Measurements from ENCODE around the gene C14orf39.

Gene C14orf39

GRCh38 chr14:60430276-60430675, 55.6 kb downstream of the C14orf39 start:
- CTCF ChIA-PET = no interaction called here

GRCh38 chr14:60420050-60420449, 65.8 kb downstream of the C14orf39 start:
- no peak overlapping the region for H3K27ac ChIP-seq (ENCODE audit: extremely low read depth, low read depth, low read length)
- no peak overlapping the region for H3K4me3 ChIP-seq (ENCODE audit: low read depth, low read length)
- ChIA-PET POLR2A (no interaction called here), CTCF (no interaction called here)
- H3K4me1 ChIP-seq (ENCODE audit: control insufficient read depth, insufficient read depth, low read length) = no peaks in the 10 kb centered on the region
- no peaks in the 10 kb centered on the region for H3K9me3 ChIP-seq (ENCODE audit: control insufficient read depth, insufficient read depth, low read depth, low read length)
- no peaks in the 10 kb centered on the region for H3K36me3 ChIP-seq (ENCODE audit: control insufficient read depth in 2 of 2, insufficient read depth in 1 of 2, low read length in 2 of 2)
- no peak for TF ChIP-seq ZNF518A (tag by site-specific recombination; conservative IDR thresholded peaks at IDR 0.05; ENCODE audit: low read depth)
- TF ChIP-seq ZNF302 (tag by site-specific recombination; IDR thresholded peaks at IDR 0.05; ENCODE audit: low read depth) = no peak
- no peak for TF ChIP-seq ZNF391 (tag by site-specific recombination; IDR thresholded peaks at IDR 0.05; ENCODE audit: borderline replicate concordance, low read depth)
- no peak for TF ChIP-seq ZNF664 (tag by site-specific recombination; IDR thresholded peaks at IDR 0.05)
- no peak for TF ChIP-seq ZIC2 (tag by site-specific recombination; IDR thresholded peaks at IDR 0.05)
- TF ChIP-seq ZNF639 (tag by site-specific recombination; IDR thresholded peaks at IDR 0.05) = no peak
- no peak for TF ChIP-seq EGR2 (tag by site-specific recombination; IDR thresholded peaks at IDR 0.05; ENCODE audit: low read depth)
- no peak for TF ChIP-seq ZNF843 (tag by site-specific recombination; IDR thresholded peaks at IDR 0.05)
- no peak for TF ChIP-seq KLF10 (tag by site-specific recombination; IDR thresholded peaks at IDR 0.05)

More at GRCh38 chr14:60430276-60430675, 55.6 kb downstream of the C14orf39 start:
- no peak overlapping the region for H3K27ac ChIP-seq (ENCODE audit: extremely low read depth, low read depth, low read length)
- H3K4me1 ChIP-seq (ENCODE audit: control insufficient read depth, insufficient read depth, low read length) = no peaks in the 10 kb centered on the region
- no peaks in the 10 kb centered on the region for H3K36me3 ChIP-seq (ENCODE audit: control insufficient read depth in 2 of 2, insufficient read depth in 1 of 2, low read length in 2 of 2)
- POLR2A ChIA-PET = no interaction called here
- H3K4me3 ChIP-seq (ENCODE audit: low read depth, low read length) = no peak overlapping the region
- no peak for TF ChIP-seq ZNF530 (tag by site-specific recombination; IDR thresholded peaks at IDR 0.05; ENCODE audit: low read depth)
- TF ChIP-seq ZNF10 (tag by site-specific recombination; IDR thresholded peaks at IDR 0.05) = no peak
- TF ChIP-seq ZNF26 (tag by site-specific recombination; IDR thresholded peaks at IDR 0.05) = no peak
- TF ChIP-seq ZNF121 (tag by site-specific recombination; IDR thresholded peaks at IDR 0.05) = no peak
- TF ChIP-seq IKZF3 (tag by site-specific recombination; IDR thresholded peaks at IDR 0.05) = no peak
- TF ChIP-seq ZNF112 (tag by site-specific recombination; IDR thresholded peaks at IDR 0.05) = no peak
- no peak for TF ChIP-seq ZIC2 (tag by site-specific recombination; IDR thresholded peaks at IDR 0.05)
- no peak for TF ChIP-seq ZBTB10 (tag by site-specific recombination; IDR thresholded peaks at IDR 0.05)
- TF ChIP-seq ZNF776 (tag by site-specific recombination; IDR thresholded peaks at IDR 0.05; ENCODE audit: borderline replicate concordance) = no peak
- TF ChIP-seq AEBP2 (tag by site-specific recombination; IDR thresholded peaks at IDR 0.05; ENCODE audit: borderline replicate concordance) = no peak
- no peaks in the 10 kb centered on the region for H3K9me3 ChIP-seq (ENCODE audit: control insufficient read depth, insufficient read depth, low read depth, low read length)
